ENCODE results near the gene GREM2. TPM values are rescaled to one million over a fixed set of nuclear protein-coding genes. Genes with fewer than 3 reads are reported as not detected.

The GREM2 gene
- total RNA-seq, 1 experiment from 2014 or later: not detected

- CTCF ChIA-PET: no interaction called here
- H3K4me3 ChIP-seq (ENCODE audit: low read depth in 2 of 2, low read length in 2 of 2): no peak overlapping the region
- H3K9me3 ChIP-seq (ENCODE audit: control insufficient read depth, insufficient read depth, low read depth, low read length): no peaks in the 10 kb centered on the region
- DNase-seq (ENCODE audit: low read depth, low spot score): no peak
- TF ChIP-seq REST (IDR thresholded peaks at IDR 0.05; ENCODE audit: insufficient read depth in 1 of 2, low read depth in 2 of 2, low read length in 1 of 2) (no peak), CTCF (IDR thresholded peaks at IDR 0.05) (no peak), POLR2AphosphoS5 (IDR thresholded peaks at IDR 0.05; ENCODE audit: low read depth, low read length) (no peak), TCF7L2 (IDR thresholded peaks at IDR 0.05; ENCODE audit: low read depth, low read length) (no peak), SIN3A (IDR thresholded peaks at IDR 0.05; ENCODE audit: borderline replicate concordance, insufficient read depth, low read depth, low read length) (no peak)
- H3K4me1 ChIP-seq (ENCODE audit: control insufficient read depth, insufficient read depth, low read length): no peaks in the 10 kb centered on the region
- BruUV-seq (replicated peaks): no TSS peak
- POLR2A ChIA-PET: no interaction called here
- H3K27ac ChIP-seq (ENCODE audit: low read length): no peak overlapping the region
- no peaks in the 10 kb centered on the region for H3K36me3 ChIP-seq (ENCODE audit: control insufficient read depth, insufficient read depth, low read length)
- no peaks in the 10 kb centered on the region for H3K27me3 ChIP-seq (ENCODE audit: control insufficient read depth, insufficient read depth, low read length)
- intact Hi-C loops (cut with micrococcal nuclease; ENCODE audit: unreplicated experiment) (no loop called here), in situ Hi-C loops (cut with HindIII; ENCODE audit: low pct_unique_long_range_greater_than_20kb, low sequenced_read_pairs) (no loop called here)
- no peak for ATAC-seq
Observed at GRCh38 chr1:240508950-240509349, 103.0 kb downstream of the GREM2 start.

DNA sequence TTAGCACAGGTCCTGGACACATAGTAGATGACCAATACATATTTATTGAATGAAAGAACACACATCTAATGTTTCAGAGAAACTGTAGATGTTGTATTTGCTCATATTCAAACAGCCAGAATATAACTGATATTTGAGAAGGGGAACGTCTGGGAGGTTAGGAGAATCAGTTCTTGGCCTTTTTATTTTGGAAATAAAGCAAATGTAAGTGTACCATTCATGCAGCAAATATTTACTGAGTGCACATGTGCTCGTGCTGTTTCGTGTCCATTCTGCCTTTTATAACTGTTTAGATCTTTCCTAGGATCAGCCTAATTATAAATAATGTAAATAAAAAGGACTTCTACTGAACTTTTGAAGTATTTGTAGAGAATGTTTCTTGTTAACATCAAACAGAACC, 103.8 kb downstream of the GREM2 start:
- Histone ChIP-seq H3K4me1 (ENCODE audit: control insufficient read depth, insufficient read depth, low read length) (no peaks in the 10 kb centered on the region), H3K27ac (ENCODE audit: low read length) (no peak overlapping the region), H3K36me3 (ENCODE audit: control insufficient read depth, insufficient read depth, low read length) (no peaks in the 10 kb centered on the region), H3K9me3 (ENCODE audit: control insufficient read depth, insufficient read depth, low read depth, low read length) (no peaks in the 10 kb centered on the region), H3K27me3 (ENCODE audit: control insufficient read depth, insufficient read depth, low read length) (no peaks in the 10 kb centered on the region), H3K4me3 (ENCODE audit: low read depth in 2 of 2, low read length in 2 of 2) (no peak overlapping the region)
- no TSS peak for BruUV-seq (replicated peaks)
- POLR2A ChIA-PET: no interaction called here
- intact Hi-C loops (cut with micrococcal nuclease; ENCODE audit: unreplicated experiment) (no loop called here), in situ Hi-C loops (cut with HindIII; ENCODE audit: low pct_unique_long_range_greater_than_20kb, low sequenced_read_pairs) (no loop called here)
- no peak for TF ChIP-seq POLR2AphosphoS5 (IDR thresholded peaks at IDR 0.05; ENCODE audit: low read depth, low read length)
- TF ChIP-seq REST (IDR thresholded peaks at IDR 0.05; ENCODE audit: insufficient read depth in 1 of 2, low read depth in 2 of 2, low read length in 1 of 2): no peak
- TF ChIP-seq TCF7L2 (IDR thresholded peaks at IDR 0.05; ENCODE audit: low read depth, low read length): no peak
- TF ChIP-seq CTCF (IDR thresholded peaks at IDR 0.05): no peak
- no peak for TF ChIP-seq SIN3A (IDR thresholded peaks at IDR 0.05; ENCODE audit: borderline replicate concordance, insufficient read depth, low read depth, low read length)
- CTCF ChIA-PET: no interaction called here
- ATAC-seq (no peak), DNase-seq (ENCODE audit: low read depth, low spot score) (no peak)
